ENCODE data around the gene SPC25. TPM values are rescaled to one million over a fixed set of nuclear protein-coding genes. Genes with fewer than 3 reads are reported as not detected.

The SPC25 gene
- total and polyA plus RNA-seq, 2 of the 13 experiments (the other 11 are each of a cell fraction or from before 2014, with no cell fraction given): 11.3 to 26.5 TPM

DNA sequence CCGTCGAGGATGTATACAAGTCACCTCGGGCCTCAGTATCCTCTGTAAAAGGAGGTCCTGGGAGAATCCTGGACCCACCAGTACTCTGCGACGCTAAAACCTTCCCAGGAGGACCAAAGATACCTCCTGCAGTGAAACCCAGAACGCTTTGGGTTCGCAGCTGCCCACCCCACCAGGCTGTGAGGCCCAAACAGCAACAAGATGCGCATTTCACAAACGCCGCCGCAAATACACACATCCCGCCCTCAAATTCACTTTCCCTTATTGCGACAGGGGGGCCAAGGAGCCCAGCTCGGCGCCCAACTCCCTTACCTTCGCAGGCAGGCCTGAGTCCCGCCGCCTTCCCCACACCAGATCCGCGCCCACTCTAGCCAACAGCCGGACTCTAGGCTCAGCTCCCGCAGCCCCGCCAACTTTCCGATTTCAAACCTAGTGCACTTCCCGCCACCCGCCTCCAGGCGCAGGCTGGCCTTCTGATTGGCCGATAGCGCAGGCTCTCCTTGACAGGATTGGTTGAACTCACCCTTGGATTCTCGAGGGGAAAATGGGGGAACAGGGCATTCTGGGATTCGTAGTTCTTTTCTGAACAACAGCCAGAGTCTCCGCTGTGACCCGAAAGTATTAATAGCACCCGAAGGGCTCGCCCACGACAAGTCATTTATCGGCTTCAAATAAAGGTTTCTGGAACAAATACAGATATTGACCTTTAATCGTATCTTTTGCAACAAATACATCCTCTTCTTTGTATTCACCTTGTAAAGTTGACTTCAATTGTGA lies at the start of gene SPC25 (continued):
- TF ChIP-seq, protein P1, sequence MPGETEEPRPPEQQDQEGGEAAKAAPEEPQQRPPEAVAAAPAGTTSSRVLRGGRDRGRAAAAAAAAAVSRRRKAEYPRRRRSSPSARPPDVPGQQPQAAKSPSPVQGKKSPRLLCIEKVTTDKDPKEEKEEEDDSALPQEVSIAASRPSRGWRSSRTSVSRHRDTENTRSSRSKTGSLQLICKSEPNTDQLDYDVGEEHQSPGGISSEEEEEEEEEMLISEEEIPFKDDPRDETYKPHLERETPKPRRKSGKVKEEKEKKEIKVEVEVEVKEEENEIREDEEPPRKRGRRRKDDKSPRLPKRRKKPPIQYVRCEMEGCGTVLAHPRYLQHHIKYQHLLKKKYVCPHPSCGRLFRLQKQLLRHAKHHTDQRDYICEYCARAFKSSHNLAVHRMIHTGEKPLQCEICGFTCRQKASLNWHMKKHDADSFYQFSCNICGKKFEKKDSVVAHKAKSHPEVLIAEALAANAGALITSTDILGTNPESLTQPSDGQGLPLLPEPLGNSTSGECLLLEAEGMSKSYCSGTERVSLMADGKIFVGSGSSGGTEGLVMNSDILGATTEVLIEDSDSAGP (CRISPR knock-in tag; IDR thresholded peaks at IDR 0.05; ENCODE audit: borderline replicate concordance): peak; percentile 63; the same call in 1 of the 2 replicates
- no peak; the same call in 1 of the 2 replicates for TF ChIP-seq GTF2F1 (IDR thresholded peaks at IDR 0.05; ENCODE audit: low read length)
- TF ChIP-seq EZH2 (conservative IDR thresholded peaks at IDR 0.05; ENCODE audit: low read depth, low read length): no peak
- TF ChIP-seq, protein P2, sequence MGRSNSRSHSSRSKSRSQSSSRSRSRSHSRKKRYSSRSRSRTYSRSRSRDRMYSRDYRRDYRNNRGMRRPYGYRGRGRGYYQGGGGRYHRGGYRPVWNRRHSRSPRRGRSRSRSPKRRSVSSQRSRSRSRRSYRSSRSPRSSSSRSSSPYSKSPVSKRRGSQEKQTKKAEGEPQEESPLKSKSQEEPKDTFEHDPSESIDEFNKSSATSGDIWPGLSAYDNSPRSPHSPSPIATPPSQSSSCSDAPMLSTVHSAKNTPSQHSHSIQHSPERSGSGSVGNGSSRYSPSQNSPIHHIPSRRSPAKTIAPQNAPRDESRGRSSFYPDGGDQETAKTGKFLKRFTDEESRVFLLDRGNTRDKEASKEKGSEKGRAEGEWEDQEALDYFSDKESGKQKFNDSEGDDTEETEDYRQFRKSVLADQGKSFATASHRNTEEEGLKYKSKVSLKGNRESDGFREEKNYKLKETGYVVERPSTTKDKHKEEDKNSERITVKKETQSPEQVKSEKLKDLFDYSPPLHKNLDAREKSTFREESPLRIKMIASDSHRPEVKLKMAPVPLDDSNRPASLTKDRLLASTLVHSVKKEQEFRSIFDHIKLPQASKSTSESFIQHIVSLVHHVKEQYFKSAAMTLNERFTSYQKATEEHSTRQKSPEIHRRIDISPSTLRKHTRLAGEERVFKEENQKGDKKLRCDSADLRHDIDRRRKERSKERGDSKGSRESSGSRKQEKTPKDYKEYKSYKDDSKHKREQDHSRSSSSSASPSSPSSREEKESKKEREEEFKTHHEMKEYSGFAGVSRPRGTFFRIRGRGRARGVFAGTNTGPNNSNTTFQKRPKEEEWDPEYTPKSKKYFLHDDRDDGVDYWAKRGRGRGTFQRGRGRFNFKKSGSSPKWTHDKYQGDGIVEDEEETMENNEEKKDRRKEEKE (IDR thresholded peaks at IDR 0.05): no peak
- TF ChIP-seq JUND (CRISPR knock-in tag; IDR thresholded peaks at IDR 0.05): no peak
- TF ChIP-seq, protein P3, sequence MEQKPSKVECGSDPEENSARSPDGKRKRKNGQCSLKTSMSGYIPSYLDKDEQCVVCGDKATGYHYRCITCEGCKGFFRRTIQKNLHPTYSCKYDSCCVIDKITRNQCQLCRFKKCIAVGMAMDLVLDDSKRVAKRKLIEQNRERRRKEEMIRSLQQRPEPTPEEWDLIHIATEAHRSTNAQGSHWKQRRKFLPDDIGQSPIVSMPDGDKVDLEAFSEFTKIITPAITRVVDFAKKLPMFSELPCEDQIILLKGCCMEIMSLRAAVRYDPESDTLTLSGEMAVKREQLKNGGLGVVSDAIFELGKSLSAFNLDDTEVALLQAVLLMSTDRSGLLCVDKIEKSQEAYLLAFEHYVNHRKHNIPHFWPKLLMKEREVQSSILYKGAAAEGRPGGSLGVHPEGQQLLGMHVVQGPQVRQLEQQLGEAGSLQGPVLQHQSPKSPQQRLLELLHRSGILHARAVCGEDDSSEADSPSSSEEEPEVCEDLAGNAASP (CRISPR knock-in tag; IDR thresholded peaks at IDR 0.05; ENCODE audit: borderline replicate concordance): no peak
- TF ChIP-seq HOXD1 (CRISPR knock-in tag; IDR thresholded peaks at IDR 0.05): peak; percentile 76; the same call in 1 of the 2 replicates
- TF ChIP-seq ZFY (CRISPR knock-in tag; IDR thresholded peaks at IDR 0.05): peak; percentile 92
- TF ChIP-seq ZNF563 (CRISPR knock-in tag; IDR thresholded peaks at IDR 0.05): no peak
- peak; percentile 76; the same call in 1 of the 2 replicates for TF ChIP-seq ZNF878 (CRISPR knock-in tag; IDR thresholded peaks at IDR 0.05)
- TF ChIP-seq RFXANK (CRISPR knock-in tag; IDR thresholded peaks at IDR 0.05): no peak
- no peak for TF ChIP-seq ZNF629 (CRISPR knock-in tag; conservative IDR thresholded peaks at IDR 0.05)
- no peak for TF ChIP-seq LRRFIP1 (CRISPR knock-in tag; conservative IDR thresholded peaks at IDR 0.05)
- no peak for TF ChIP-seq AFF4 (CRISPR knock-in tag; IDR thresholded peaks at IDR 0.05)
- no peak for TF ChIP-seq ZNF430 (CRISPR knock-in tag; IDR thresholded peaks at IDR 0.05)
- no peak; the same call in 1 of the 2 replicates for TF ChIP-seq ZNF510 (CRISPR knock-in tag; IDR thresholded peaks at IDR 0.05; ENCODE audit: low read depth)
- no peak for TF ChIP-seq SRSF4 (IDR thresholded peaks at IDR 0.05; ENCODE audit: low read depth, low read length, poor library complexity, severe bottlenecking)

Measured in HepG2 (cell line).